T-helper 2 cell (primary cell): Measurements from ENCODE around the gene CGRRF1.

Experiments
- DNase-seq, 5 experiments: peaks; one replicate each; pipeline versions ENCODE4 v3.0.0 to v3.0.0-alpha.2; 2012 to 2022
- total RNA-seq, 2 donors: gene quantifications; one replicate each; lab custom pipeline; 2026; lab: John Stamatoyannopoulos, UW

CGRRF1 gene
- total RNA-seq, result 20.9 to 23.8 reads per million in 2 donors

GRCh38 chr14:54509546-54510501 lies at the start of gene CGRRF1:
CGRRF1 (plus strand) TSS chr14:54509906; CDS start chr14:54509960, 54 bp downstream.
- peak; percentile 92 to 98 (median 95) for DNase-seq

GRCh38 chr14:54462048-54462447 lies 47.7 kb upstream of the CGRRF1 start:
- DNase-seq, result no peak

GRCh38 chr14:54465654-54466053 lies 44.1 kb upstream of the CGRRF1 start:
- DNase-seq, result no peak

- no peak for DNase-seq
These were observed 42.4 kb upstream of the CGRRF1 start for GRCh38 chr14:54467280-54467679.

GRCh38 chr14:54470701-54471100 lies 39.0 kb upstream of the CGRRF1 start:
- DNase-seq, result no peak

- DNase-seq, result no peak
These were observed 38.1 kb upstream of the CGRRF1 start for GRCh38 chr14:54471641-54472040.

GRCh38 chr14:54472315-54472714 lies 37.4 kb upstream of the CGRRF1 start:
- DNase-seq, result no peak

- no peak for DNase-seq
These were observed 35.4 kb upstream of the CGRRF1 start for GRCh38 chr14:54474232-54474793.

GRCh38 chr14:54475187-54475899 lies 34.4 kb upstream of the CGRRF1 start:
- DNase-seq, result no peak

GRCh38 chr14:54475911-54476310 lies 33.8 kb upstream of the CGRRF1 start:
- no peak for DNase-seq

GRCh38 chr14:54478636-54479215 lies 31.0 kb upstream of the CGRRF1 start:
- no peak for DNase-seq

GRCh38 chr14:54480830-54481562 lies 28.7 kb upstream of the CGRRF1 start:
- no peak for DNase-seq

- DNase-seq, result no peak
These were observed 28.0 kb upstream of the CGRRF1 start for GRCh38 chr14:54481695-54482094.

- DNase-seq, result no peak
These were observed 26.5 kb upstream of the CGRRF1 start for GRCh38 chr14:54483073-54483745.

GRCh38 chr14:54483846-54484245 lies 25.9 kb upstream of the CGRRF1 start:
- no peak for DNase-seq

- DNase-seq, result peak in 1 of 5 experiments; percentile 55
These were observed 23.0 kb upstream of the CGRRF1 start for GRCh38 chr14:54486685-54487084.

GRCh38 chr14:54487771-54488170 lies 21.9 kb upstream of the CGRRF1 start:
- DNase-seq, result no peak

- peak in 1 of 5 experiments; percentile 11 for DNase-seq
These were observed 21.4 kb upstream of the CGRRF1 start for GRCh38 chr14:54488318-54488645.

GRCh38 chr14:54488646-54489317 lies 20.9 kb upstream of the CGRRF1 start, which contains the start of gene GMFB:
GMFB (minus strand) TSS chr14:54488980; CDS start chr14:54488927, 53 bp downstream.
- DNase-seq, result peak; percentile 78 to 96 (median 82)

- DNase-seq, result no peak
These were observed 20.4 kb upstream of the CGRRF1 start for GRCh38 chr14:54489318-54489683.
